RWPE2 (cell line): Measurements from ENCODE around the gene OBSCN.

ENCODE experiments used
- ATAC-seq: fragments of 200-7000 bp; cut with Tn5 transposase; 3 replicates; pipeline ENCODE4 v1.9.1; 2021; ENCODE audit warnings: low read depth
- DNase-seq: peaks from one replicate; pipeline ENCODE4 v3.0.0-alpha.2; 2020; ENCODE audit warnings: low spot score
- H3K27ac ChIP-seq: fragments of 450-650 bp; 2 replicates; pipeline ENCODE4 v1.5.1; 2017; ENCODE audit warnings: mild to moderate bottlenecking; ENCODE audit not compliant: poor library complexity, severe bottlenecking
- H3K27me3 ChIP-seq: fragments of 250-450 bp; sonication (Bioruptor Pico); 2 replicates; pipeline ENCODE4 v1.5.1; 2021; ENCODE audit warnings: mild to moderate bottlenecking, moderate library complexity; ENCODE audit not compliant: insufficient read depth, poor library complexity, severe bottlenecking
- H3K36me3 ChIP-seq: fragments of 250-450 bp; sonication (Bioruptor Pico); 2 replicates; pipeline ENCODE4 v1.5.1; 2020; ENCODE audit warnings: low read depth, mild to moderate bottlenecking, moderate library complexity
- H3K4me1 ChIP-seq: fragments of 250-450 bp; sonication (Bioruptor Pico); 2 replicates; pipeline ENCODE4 v1.5.1; 2021; ENCODE audit warnings: mild to moderate bottlenecking, moderate library complexity; ENCODE audit not compliant: insufficient read depth, poor library complexity, severe bottlenecking
- H3K4me3 ChIP-seq: fragments of 250-450 bp; sonication (Bioruptor Pico); 2 replicates; pipeline ENCODE4 v1.5.1; 2021; ENCODE audit warnings: mild to moderate bottlenecking, moderate library complexity; ENCODE audit not compliant: severe bottlenecking
- H3K9me3 ChIP-seq: fragments of 250-450 bp; sonication (Bioruptor Pico); 2 replicates; pipeline ENCODE4 v1.5.1; 2021; ENCODE audit warnings: mild to moderate bottlenecking, moderate library complexity; ENCODE audit not compliant: severe bottlenecking
- TF ChIP-seq, protein P1 (sequence below): fragments of 450-650 bp; IDR thresholded peaks from one replicate; pipeline ENCODE4 v1.5.1; 2017; ENCODE audit warnings: mild to moderate bottlenecking, moderate library complexity; ENCODE audit not compliant: poor library complexity, severe bottlenecking

Gene OBSCN

GRCh38 chr1:228175316-228176023 is 32.4 kb upstream of the OBSCN start:
- H3K27ac ChIP-seq: no peak overlapping the region
- TF ChIP-seq, protein P1, sequence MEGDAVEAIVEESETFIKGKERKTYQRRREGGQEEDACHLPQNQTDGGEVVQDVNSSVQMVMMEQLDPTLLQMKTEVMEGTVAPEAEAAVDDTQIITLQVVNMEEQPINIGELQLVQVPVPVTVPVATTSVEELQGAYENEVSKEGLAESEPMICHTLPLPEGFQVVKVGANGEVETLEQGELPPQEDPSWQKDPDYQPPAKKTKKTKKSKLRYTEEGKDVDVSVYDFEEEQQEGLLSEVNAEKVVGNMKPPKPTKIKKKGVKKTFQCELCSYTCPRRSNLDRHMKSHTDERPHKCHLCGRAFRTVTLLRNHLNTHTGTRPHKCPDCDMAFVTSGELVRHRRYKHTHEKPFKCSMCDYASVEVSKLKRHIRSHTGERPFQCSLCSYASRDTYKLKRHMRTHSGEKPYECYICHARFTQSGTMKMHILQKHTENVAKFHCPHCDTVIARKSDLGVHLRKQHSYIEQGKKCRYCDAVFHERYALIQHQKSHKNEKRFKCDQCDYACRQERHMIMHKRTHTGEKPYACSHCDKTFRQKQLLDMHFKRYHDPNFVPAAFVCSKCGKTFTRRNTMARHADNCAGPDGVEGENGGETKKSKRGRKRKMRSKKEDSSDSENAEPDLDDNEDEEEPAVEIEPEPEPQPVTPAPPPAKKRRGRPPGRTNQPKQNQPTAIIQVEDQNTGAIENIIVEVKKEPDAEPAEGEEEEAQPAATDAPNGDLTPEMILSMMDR: no peak
- no peaks in the 10 kb centered on the region for H3K9me3 ChIP-seq
- no peaks in the 10 kb centered on the region for H3K36me3 ChIP-seq
- no peak for DNase-seq
- H3K4me3 ChIP-seq: no peak overlapping the region
- no peaks in the 10 kb centered on the region for H3K27me3 ChIP-seq
- no peak for ATAC-seq
- H3K4me1 ChIP-seq: no peaks in the 10 kb centered on the region

GRCh38 chr1:228176024-228176395 is 31.8 kb upstream of the OBSCN start:
- Histone ChIP-seq H3K27me3 (no peaks in the 10 kb centered on the region), H3K27ac (no peak overlapping the region), H3K4me3 (no peak overlapping the region), H3K4me1 (no peaks in the 10 kb centered on the region), H3K36me3 (no peaks in the 10 kb centered on the region), H3K9me3 (no peaks in the 10 kb centered on the region)
- DNase-seq (no peak), ATAC-seq (no peak)
- TF ChIP-seq, protein P1: no peak

GRCh38 chr1:228176461-228177182 is 31.2 kb upstream of the OBSCN start:
- TF ChIP-seq, protein P1: no peak
- no peaks in the 10 kb centered on the region for H3K4me1 ChIP-seq
- no peaks in the 10 kb centered on the region for H3K9me3 ChIP-seq
- DNase-seq (no peak), ATAC-seq (no peak)
- no peak overlapping the region for H3K4me3 ChIP-seq
- no peaks in the 10 kb centered on the region for H3K27me3 ChIP-seq
- H3K27ac ChIP-seq: no peak overlapping the region
- H3K36me3 ChIP-seq: no peaks in the 10 kb centered on the region

DNA sequence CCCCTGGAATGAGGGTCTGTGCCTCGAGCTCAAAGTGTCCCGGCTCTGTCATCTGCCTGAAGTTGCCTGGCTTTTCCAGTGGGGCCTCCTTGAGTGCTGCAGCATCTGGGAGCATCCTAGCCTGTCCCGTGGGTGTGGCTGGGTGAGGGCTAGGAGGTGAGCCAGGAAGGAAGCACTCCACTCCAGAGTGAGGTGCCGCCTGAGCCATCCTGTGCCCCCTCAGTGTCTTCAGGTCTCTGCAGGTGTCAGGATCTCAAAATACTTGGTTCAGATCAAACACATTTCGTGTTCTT is 30.7 kb upstream of the OBSCN start:
- Histone ChIP-seq H3K27ac (no peak overlapping the region), H3K4me1 (no peaks in the 10 kb centered on the region), H3K4me3 (no peak overlapping the region), H3K9me3 (no peaks in the 10 kb centered on the region), H3K27me3 (no peaks in the 10 kb centered on the region), H3K36me3 (no peaks in the 10 kb centered on the region)
- DNase-seq (no peak), ATAC-seq (no peak)
- TF ChIP-seq, protein P1: no peak
